Prostate gland (tissue), 2 donors: Measurements from ENCODE around the gene NEURL1.

Source experiments
- POLR2A ChIP-seq: fragments of 450-650 bp; IDR thresholded peaks from one replicate; pipeline ENCODE4 v1.6.1; 2016; ENCODE audit warnings: antibody characterized with exemption, mild to moderate bottlenecking
- TF ChIP-seq, protein P1 (sequence below), 4 experiments: fragments of 200-600 bp in 2 of 4; fragments of 450-650 bp in 2 of 4; sonication (generic) in 2 of 4; IDR thresholded peaks; 1 replicate in 3 of 4; 2 replicates in 1 of 4; pipeline ENCODE4 v1.5.1; 2016 to 2019; ENCODE audit warnings: antibody characterized with exemption in 4 of 4, mild to moderate bottlenecking in 2 of 4, moderate library complexity in 2 of 4

DNA sequence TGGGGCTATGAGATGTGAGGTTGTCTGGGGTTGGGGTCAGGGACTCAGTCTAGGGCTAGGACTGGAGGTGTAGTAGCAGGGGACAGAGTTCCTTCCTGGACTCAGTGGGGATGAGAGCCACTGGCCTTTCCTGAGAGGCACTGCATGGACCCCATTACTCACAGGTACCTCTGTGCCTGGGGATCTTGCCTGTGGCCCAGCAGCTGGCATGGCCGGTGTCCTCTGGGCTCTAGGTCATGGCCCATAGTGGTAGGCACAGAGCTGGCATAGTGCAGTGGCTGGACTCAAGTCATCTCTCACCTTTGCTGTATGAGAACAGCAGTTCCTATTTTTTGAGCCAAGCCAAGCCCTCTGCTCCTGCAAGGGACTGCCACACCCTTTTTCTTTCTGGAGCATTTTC is 51.9 kb downstream of the NEURL1 start:
- no peak for TF ChIP-seq POLR2A
- TF ChIP-seq, protein P1, sequence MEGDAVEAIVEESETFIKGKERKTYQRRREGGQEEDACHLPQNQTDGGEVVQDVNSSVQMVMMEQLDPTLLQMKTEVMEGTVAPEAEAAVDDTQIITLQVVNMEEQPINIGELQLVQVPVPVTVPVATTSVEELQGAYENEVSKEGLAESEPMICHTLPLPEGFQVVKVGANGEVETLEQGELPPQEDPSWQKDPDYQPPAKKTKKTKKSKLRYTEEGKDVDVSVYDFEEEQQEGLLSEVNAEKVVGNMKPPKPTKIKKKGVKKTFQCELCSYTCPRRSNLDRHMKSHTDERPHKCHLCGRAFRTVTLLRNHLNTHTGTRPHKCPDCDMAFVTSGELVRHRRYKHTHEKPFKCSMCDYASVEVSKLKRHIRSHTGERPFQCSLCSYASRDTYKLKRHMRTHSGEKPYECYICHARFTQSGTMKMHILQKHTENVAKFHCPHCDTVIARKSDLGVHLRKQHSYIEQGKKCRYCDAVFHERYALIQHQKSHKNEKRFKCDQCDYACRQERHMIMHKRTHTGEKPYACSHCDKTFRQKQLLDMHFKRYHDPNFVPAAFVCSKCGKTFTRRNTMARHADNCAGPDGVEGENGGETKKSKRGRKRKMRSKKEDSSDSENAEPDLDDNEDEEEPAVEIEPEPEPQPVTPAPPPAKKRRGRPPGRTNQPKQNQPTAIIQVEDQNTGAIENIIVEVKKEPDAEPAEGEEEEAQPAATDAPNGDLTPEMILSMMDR (IDR thresholded peaks at IDR 0.05), result no peak
